OCI-LY1 (cell line): Measurements from ENCODE around the gene GSG1L.

Source experiments
- EZH2 ChIP-seq: fragments of 200-600 bp; sonication (generic), shearing (Covaris generic); IDR thresholded peaks from 2 replicates; pipeline ENCODE4 v1.8.0; 2017; ENCODE audit warnings: borderline replicate concordance, mixed run types, mild to moderate bottlenecking, antibody characterized with exemption, low read length, moderate library complexity, mixed read lengths
- TF ChIP-seq, protein P1 (sequence below): fragments of 200-600 bp; sonication (generic), shearing (Covaris generic); IDR thresholded peaks from 2 replicates; pipeline ENCODE4 v1.5.1; 2017; ENCODE audit warnings: mild to moderate bottlenecking, antibody characterized with exemption, low read length, moderate library complexity, mixed read lengths

GRCh38 chr16:27769561-27770255, 293.8 kb downstream of the GSG1L start:
- TF ChIP-seq, protein P1, sequence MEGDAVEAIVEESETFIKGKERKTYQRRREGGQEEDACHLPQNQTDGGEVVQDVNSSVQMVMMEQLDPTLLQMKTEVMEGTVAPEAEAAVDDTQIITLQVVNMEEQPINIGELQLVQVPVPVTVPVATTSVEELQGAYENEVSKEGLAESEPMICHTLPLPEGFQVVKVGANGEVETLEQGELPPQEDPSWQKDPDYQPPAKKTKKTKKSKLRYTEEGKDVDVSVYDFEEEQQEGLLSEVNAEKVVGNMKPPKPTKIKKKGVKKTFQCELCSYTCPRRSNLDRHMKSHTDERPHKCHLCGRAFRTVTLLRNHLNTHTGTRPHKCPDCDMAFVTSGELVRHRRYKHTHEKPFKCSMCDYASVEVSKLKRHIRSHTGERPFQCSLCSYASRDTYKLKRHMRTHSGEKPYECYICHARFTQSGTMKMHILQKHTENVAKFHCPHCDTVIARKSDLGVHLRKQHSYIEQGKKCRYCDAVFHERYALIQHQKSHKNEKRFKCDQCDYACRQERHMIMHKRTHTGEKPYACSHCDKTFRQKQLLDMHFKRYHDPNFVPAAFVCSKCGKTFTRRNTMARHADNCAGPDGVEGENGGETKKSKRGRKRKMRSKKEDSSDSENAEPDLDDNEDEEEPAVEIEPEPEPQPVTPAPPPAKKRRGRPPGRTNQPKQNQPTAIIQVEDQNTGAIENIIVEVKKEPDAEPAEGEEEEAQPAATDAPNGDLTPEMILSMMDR, result no peak
- TF ChIP-seq EZH2, result no peak
